ENCODE measurements around the gene RDH13.
A peak's percentile ranks its signal among the peaks of the same experiment; 100 is the strongest.
"Not testable (repeated sequence)": the region's sequence is repeated elsewhere in the genome, so short reads cannot be mapped to it uniquely, and the experiment has no call there.

The RDH13 gene

DNA sequence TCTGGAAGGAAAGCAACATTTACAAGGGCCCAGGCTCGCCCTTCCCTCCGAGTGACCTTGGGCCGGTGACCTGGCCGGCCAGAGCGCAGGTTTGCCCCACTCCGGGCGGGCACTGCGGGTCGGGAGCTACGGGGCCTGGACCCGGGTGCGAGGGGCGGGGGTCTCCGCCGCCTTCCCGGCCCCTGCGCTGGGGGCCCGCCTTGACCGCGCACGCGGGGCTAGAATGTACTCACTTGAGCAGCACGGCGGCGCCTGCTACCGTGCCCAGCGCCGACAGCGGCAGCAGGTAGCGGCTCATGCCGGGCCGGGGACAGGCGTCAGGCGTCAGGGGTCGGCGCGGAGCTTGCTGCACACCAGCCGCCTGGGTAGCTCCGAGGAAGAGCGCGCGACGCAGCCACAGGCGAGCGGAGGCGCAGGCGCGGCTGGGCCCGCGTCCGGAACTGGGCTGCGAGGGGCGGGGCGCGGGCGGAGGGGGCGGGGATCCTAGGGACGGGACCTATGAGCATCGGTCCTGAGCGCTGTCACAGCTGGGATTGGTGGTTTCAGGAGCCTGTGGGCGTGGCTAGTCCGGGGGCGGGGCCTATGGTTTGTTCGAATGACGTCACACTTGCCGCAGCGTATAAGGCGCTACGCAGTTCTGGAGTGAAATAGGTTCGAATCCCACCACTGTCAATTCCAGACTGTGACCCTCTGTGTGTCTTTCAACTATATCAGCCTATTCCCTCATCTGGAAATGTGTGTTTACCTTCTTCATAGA is at the start of gene RDH13:
TSS of gene RDH13 (minus strand) at position 414 of the 757 bp plus-strand sequence. CDS start at position 298, 116 bp downstream.
- H3K27ac ChIP-seq = peak within 1 kb of the TSS; percentile 81

DNA sequence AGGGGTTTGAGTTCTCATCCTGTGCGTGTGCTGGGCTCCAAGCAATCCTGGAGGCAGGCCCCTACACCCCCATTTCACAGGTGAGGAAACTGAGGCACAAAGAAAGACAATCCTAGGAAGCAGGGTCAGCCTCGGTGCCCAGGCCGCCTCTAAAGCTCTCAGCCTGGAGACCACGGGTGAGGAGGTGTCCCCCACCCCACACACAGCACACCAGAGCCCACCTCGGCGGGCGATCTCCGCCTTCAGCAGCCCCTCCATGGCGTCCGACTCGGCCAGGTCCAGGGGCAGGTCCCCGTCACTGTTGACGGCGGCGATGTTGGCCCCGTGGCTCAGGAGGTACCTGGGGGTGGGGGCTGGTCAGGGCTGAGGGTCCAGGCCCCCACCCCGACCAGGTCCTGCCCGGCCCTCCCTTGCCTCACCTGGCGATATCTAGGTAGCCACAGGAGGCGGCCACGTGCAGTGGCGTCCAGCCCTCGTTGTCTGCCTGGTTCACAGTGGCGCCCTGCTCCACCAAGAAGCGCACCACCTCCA is 49.4 kb upstream of the RDH13 start:
- TF ChIP-seq, protein P1, sequence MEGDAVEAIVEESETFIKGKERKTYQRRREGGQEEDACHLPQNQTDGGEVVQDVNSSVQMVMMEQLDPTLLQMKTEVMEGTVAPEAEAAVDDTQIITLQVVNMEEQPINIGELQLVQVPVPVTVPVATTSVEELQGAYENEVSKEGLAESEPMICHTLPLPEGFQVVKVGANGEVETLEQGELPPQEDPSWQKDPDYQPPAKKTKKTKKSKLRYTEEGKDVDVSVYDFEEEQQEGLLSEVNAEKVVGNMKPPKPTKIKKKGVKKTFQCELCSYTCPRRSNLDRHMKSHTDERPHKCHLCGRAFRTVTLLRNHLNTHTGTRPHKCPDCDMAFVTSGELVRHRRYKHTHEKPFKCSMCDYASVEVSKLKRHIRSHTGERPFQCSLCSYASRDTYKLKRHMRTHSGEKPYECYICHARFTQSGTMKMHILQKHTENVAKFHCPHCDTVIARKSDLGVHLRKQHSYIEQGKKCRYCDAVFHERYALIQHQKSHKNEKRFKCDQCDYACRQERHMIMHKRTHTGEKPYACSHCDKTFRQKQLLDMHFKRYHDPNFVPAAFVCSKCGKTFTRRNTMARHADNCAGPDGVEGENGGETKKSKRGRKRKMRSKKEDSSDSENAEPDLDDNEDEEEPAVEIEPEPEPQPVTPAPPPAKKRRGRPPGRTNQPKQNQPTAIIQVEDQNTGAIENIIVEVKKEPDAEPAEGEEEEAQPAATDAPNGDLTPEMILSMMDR (IDR thresholded peaks at IDR 0.05) = no peak
- no peak for TF ChIP-seq ZFX (IDR thresholded peaks at IDR 0.05; ENCODE audit: borderline replicate concordance)
- no peak overlapping the region for H3K27ac ChIP-seq

More for the DNA sequence above, at the start of gene RDH13:
- TF ChIP-seq, protein P1 (IDR thresholded peaks at IDR 0.05) = no peak
- TF ChIP-seq ZFX (IDR thresholded peaks at IDR 0.05; ENCODE audit: borderline replicate concordance) = no peak

GRCh38 chr19:55111238-55111831 is 48.4 kb upstream of the RDH13 start:
- TF ChIP-seq ZFX (IDR thresholded peaks at IDR 0.05; ENCODE audit: borderline replicate concordance) = no peak
- TF ChIP-seq, protein P1 (IDR thresholded peaks at IDR 0.05) = no peak
- no peak overlapping the region for H3K27ac ChIP-seq

DNA sequence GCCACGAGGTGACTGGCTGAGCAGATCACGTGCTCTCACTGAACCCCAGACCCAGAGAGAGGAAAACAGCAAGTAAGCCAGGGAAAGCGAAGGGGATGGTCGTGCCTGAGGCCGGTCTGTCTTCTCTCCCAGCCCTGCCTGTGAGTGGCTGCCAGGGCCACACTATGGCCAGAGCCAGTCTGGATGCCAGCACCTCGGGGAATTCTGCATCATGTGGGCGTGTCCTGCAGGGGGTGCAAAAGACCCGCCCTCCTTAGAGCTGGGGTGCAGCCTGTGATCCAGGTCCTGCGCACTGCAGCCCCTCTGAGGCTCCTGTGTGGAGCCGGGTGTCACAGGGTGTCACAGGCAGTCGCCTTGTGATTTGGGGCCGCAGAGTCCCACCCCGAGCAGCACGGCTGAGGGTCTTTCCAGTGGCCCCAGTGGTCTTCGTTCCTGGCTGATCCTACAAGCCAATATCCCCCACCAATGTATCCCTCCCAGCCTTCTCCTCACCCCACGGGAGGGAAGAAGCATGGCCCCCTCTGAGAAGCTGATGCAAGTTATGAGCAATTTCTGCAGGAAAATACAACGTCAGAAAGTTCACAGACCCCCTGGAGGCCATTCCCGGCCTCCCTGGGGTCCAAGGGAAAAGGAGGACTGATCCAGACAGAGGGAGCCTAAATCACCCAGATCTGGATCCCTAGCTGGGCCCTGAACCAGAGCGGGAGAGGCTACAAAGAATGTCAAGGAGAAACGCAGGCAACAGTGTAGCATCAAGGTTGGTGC is 46.8 kb upstream of the RDH13 start:
- no peak for TF ChIP-seq ZFX (IDR thresholded peaks at IDR 0.05; ENCODE audit: borderline replicate concordance)
- TF ChIP-seq, protein P1 (IDR thresholded peaks at IDR 0.05) = no peak
- no peak overlapping the region for H3K27ac ChIP-seq

DNA sequence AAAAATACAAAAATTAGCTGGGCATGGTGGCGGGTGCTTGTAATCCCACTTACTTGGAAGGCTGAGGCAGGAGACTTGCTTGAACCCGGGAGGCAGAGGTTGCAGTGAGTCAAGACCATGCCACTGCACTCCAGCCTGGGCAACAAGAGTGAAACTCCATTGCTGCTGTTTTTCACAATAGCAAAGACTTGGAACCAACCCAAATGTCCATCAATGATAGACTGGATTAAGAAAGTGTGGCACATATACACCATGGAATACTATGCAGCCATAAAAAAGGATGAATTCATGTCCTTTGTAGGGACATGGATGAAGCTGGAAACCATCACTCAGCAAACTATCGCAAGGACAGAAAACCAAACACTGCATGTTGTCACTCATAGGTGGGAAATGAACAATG is 44.3 kb upstream of the RDH13 start:
- not testable (repeated sequence) for H3K27ac ChIP-seq

GRCh38 chr19:55106591-55106990 is 43.6 kb upstream of the RDH13 start:
- TF ChIP-seq, protein P1 (IDR thresholded peaks at IDR 0.05) = no peak
- TF ChIP-seq ZFX (IDR thresholded peaks at IDR 0.05; ENCODE audit: borderline replicate concordance) = no peak
- no peak overlapping the region for H3K27ac ChIP-seq

GRCh38 chr19:55105237-55105636 is 42.3 kb upstream of the RDH13 start:
- TF ChIP-seq ZFX (IDR thresholded peaks at IDR 0.05; ENCODE audit: borderline replicate concordance) = no peak
- TF ChIP-seq, protein P1 (IDR thresholded peaks at IDR 0.05) = no peak
- H3K27ac ChIP-seq = no peak overlapping the region
